Activated CD4-positive, alpha-beta memory T cell treated with anti-CD3 and anti-CD28 coated beads, Interleukin-2, amount 10 ng/mL, durations not matched to agents 7 days and 5 days (primary cell): ENCODE data around the gene ARL4D. TPM values are rescaled to one million over a fixed set of nuclear protein-coding genes. Genes with fewer than 3 reads are reported as not detected.
"Not testable (repeated sequence)": the region's sequence is repeated elsewhere in the genome, so short reads cannot be mapped to it uniquely, and the experiment has no call there.

Experiments
- CTCF ChIA-PET: fragments of 350-600 bp; sonication (Branson Sonifier 250); formaldehyde crosslinking; loops from one replicate; lab custom pipeline; 2021; ENCODE audit warnings: antibody characterized with exemption, inconsistent platforms; lab: Charles Lee
- POLR2A ChIA-PET: fragments of 350-600 bp; sonication (Branson Sonifier 250); formaldehyde crosslinking; loops from one replicate; lab custom pipeline; 2021; ENCODE audit warnings: antibody characterized with exemption; lab: Charles Lee
- DNase-seq: peaks from one replicate; pipeline ENCODE4 v3.0.0-alpha.2; 2020
- H3K27ac Mint-ChIP-seq: one replicate; pipeline ENCODE4 v1.8.0; 2021; ENCODE audit warnings: mild to moderate bottlenecking, mixed read lengths
- H3K27me3 Mint-ChIP-seq: one replicate; pipeline ENCODE4 v1.8.0; 2021; ENCODE audit warnings: mixed read lengths
- H3K36me3 Mint-ChIP-seq: one replicate; pipeline ENCODE4 v1.8.0; 2021; ENCODE audit warnings: low read depth, mixed read lengths
- H3K4me1 Mint-ChIP-seq: one replicate; pipeline ENCODE4 v1.8.0; 2021; ENCODE audit warnings: mixed read lengths
- H3K4me3 Mint-ChIP-seq: one replicate; pipeline ENCODE4 v1.8.0; 2021; ENCODE audit warnings: mild to moderate bottlenecking, mixed read lengths
- H3K9me3 Mint-ChIP-seq: one replicate; pipeline ENCODE4 v1.8.0; 2021; ENCODE audit warnings: mixed read lengths
- total RNA-seq, 2 experiments: library from RNA; stranded (reverse); gene quantifications; one replicate each; pipeline ENCODE4 v1.2.3, GENCODE V29; 2021

Gene ARL4D
- total RNA-seq, 2 experiments from 2014 or later, result 5.5 to 6.4 TPM

GRCh38 chr17:43360739-43361505 lies 37.9 kb upstream of the ARL4D start:
- peak overlapping the region; percentile 99 for H3K27ac Mint-ChIP-seq
- H3K9me3 Mint-ChIP-seq, result peaks cover 2% of the 10 kb centered on the region
- ChIA-PET POLR2A (interaction anchor here (0.7 to 13.2 kb wide), 38 partner anchors 8 to 1669 kb away, joined by 3 to 903 read pairs (median 4); partner anchors contain the start of genes ACLY, ARL4D, BECN1 and BRCA1), CTCF (interaction anchor here (0.7 to 3.5 kb wide), 8 partner anchors 22 to 123 kb away, joined by 3 to 23 read pairs (median 7); partner anchors contain the start of genes ARL4D and DHX8)
- H3K36me3 Mint-ChIP-seq, result peaks cover 10% of the 10 kb centered on the region
- peaks cover 41% of the 10 kb centered on the region for H3K4me1 Mint-ChIP-seq
- peak overlapping the region; percentile 85 for H3K4me3 Mint-ChIP-seq
- peak; percentile 94 for DNase-seq
- peaks cover 3% of the 10 kb centered on the region for H3K27me3 Mint-ChIP-seq

GRCh38 chr17:43363181-43363925 lies 35.4 kb upstream of the ARL4D start:
- DNase-seq, result peak; percentile 20
- peaks cover 3% of the 10 kb centered on the region for H3K27me3 Mint-ChIP-seq
- H3K4me3 Mint-ChIP-seq, result no peak overlapping the region
- no peak overlapping the region for H3K27ac Mint-ChIP-seq
- peaks cover 10% of the 10 kb centered on the region for H3K36me3 Mint-ChIP-seq
- no peaks in the 10 kb centered on the region for H3K9me3 Mint-ChIP-seq
- H3K4me1 Mint-ChIP-seq, result peaks cover 59% of the 10 kb centered on the region
- ChIA-PET CTCF (no interaction called here), POLR2A (interaction anchor here (0.8 to 13.2 kb wide), 2 partner anchors 30 to 121 kb away, joined by 3 to 903 read pairs; partner anchors contain the start of genes ARL4D and DHX8)

GRCh38 chr17:43363926-43364285 lies 34.9 kb upstream of the ARL4D start:
- DNase-seq, result no peak
- peaks cover 56% of the 10 kb centered on the region for H3K4me1 Mint-ChIP-seq
- POLR2A ChIA-PET, result interaction anchor here (0.8 to 13.2 kb wide), 2 partner anchors 29 to 120 kb away, joined by 3 to 903 read pairs; partner anchors contain the start of genes ARL4D and DHX8
- CTCF ChIA-PET, result no interaction called here
- peaks cover 10% of the 10 kb centered on the region for H3K36me3 Mint-ChIP-seq
- H3K27ac Mint-ChIP-seq, result no peak overlapping the region
- no peak overlapping the region for H3K4me3 Mint-ChIP-seq
- peaks cover 3% of the 10 kb centered on the region for H3K27me3 Mint-ChIP-seq
- no peaks in the 10 kb centered on the region for H3K9me3 Mint-ChIP-seq

GRCh38 chr17:43365356-43365755 lies 33.4 kb upstream of the ARL4D start:
- Mint-ChIP-seq H3K4me3 (no peak overlapping the region), H3K4me1 (peaks cover 56% of the 10 kb centered on the region), H3K27me3 (peaks cover 3% of the 10 kb centered on the region), H3K27ac (no peak overlapping the region), H3K36me3 (peaks cover 8% of the 10 kb centered on the region), H3K9me3 (no peaks in the 10 kb centered on the region)
- ChIA-PET CTCF (no interaction called here), POLR2A (interaction anchor here (5.1 to 13.2 kb wide), 2 partner anchors 28 to 51 kb away, joined by 163 to 903 read pairs; partner anchors contain the start of gene ARL4D)
- no peak for DNase-seq

DNA sequence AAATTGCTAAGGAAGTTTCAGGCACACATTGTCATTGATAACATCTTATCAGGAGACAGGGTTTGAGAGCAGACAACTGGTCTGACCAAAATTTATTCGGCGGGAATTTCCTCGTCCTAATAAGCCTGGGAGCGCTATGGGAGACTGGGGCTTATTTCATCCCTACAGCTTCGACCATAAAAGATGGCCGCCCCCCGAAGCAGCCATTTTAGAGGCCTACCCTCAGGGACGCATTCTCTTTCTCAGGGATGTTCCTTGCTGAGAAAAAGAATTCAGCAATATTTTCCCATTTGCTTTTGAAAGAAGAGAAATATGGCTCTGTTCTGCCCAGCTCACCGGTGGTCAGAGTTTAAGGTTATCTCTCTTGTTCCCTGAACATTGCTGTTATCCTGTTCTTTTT lies 32.9 kb upstream of the ARL4D start:
- not testable (repeated sequence) for H3K27ac Mint-ChIP-seq, DNase-seq, H3K9me3 Mint-ChIP-seq, H3K27me3 Mint-ChIP-seq, H3K36me3 Mint-ChIP-seq, H3K4me3 Mint-ChIP-seq
- peaks cover 54% of the 10 kb centered on the region for H3K4me1 Mint-ChIP-seq
- ChIA-PET CTCF (interaction anchor here (4.0 kb wide), 1 partner anchor 118 kb away, joined by 39 read pairs; the partner anchor contains the start of gene DHX8), POLR2A (interaction anchor here (4.5 to 13.2 kb wide), 4 partner anchors 7 to 118 kb away, joined by 154 to 903 read pairs (median 165); partner anchors contain the start of genes ARL4D and DHX8)

- Mint-ChIP-seq H3K27ac (peak overlapping the region; percentile 99), H3K4me3 (peak overlapping the region; percentile 86), H3K4me1 (peaks cover 53% of the 10 kb centered on the region), H3K9me3 (no peaks in the 10 kb centered on the region), H3K36me3 (no peaks in the 10 kb centered on the region), H3K27me3 (no peaks in the 10 kb centered on the region)
- peak; percentile 52 for DNase-seq
- ChIA-PET CTCF (interaction anchor here (1.3 to 4.0 kb wide), 5 partner anchors 21 to 117 kb away, joined by 5 to 39 read pairs (median 27); partner anchors contain the start of gene DHX8), POLR2A (interaction anchor here (0.7 to 13.2 kb wide), 48 partner anchors 8 to 1136 kb away, joined by 3 to 903 read pairs (median 4); partner anchors contain the start of genes ARL4D, BRCA1, CAVIN1 and DHX8)
These were observed 31.7 kb upstream of the ARL4D start for GRCh38 chr17:43366891-43367736.

DNA sequence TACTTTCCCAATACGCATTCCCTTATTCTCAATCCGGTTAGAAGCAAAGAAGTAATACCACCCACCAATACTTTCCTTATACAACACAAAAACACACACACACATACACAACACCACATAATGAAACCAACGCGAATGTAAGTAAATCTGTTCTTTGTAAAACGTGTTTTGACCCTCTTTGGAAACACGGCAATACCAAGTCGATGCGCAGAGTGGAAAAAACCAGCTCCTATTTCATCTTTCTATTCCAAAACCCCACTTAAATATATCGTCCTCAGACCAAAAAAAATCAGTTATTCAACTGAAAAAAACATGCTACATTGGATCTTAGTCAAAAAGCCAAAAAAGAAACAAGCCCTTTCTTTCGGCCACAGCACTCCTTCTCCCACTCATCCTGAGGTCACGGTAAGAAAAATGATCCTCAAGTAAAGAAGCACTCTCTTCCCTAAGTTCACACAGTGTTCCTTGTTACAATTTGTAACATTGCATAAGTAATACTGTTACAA lies 31.0 kb upstream of the ARL4D start:
- Mint-ChIP-seq H3K9me3 (no peaks in the 10 kb centered on the region), H3K27ac (peak overlapping the region; percentile 99), H3K36me3 (no peaks in the 10 kb centered on the region), H3K4me1 (peaks cover 52% of the 10 kb centered on the region), H3K4me3 (peak overlapping the region; percentile 86), H3K27me3 (no peaks in the 10 kb centered on the region)
- ChIA-PET POLR2A (interaction anchor here (0.6 to 13.2 kb wide), 59 partner anchors 9 to 1438 kb away, joined by 3 to 903 read pairs (median 4); partner anchors contain the start of genes ARL4D, BRCA1, CAVIN1 and DHX8), CTCF (interaction anchor here (1.3 to 4.0 kb wide), 5 partner anchors 20 to 116 kb away, joined by 5 to 39 read pairs (median 27); partner anchors contain the start of gene DHX8)
- DNase-seq, result peak; percentile 57

DNA sequence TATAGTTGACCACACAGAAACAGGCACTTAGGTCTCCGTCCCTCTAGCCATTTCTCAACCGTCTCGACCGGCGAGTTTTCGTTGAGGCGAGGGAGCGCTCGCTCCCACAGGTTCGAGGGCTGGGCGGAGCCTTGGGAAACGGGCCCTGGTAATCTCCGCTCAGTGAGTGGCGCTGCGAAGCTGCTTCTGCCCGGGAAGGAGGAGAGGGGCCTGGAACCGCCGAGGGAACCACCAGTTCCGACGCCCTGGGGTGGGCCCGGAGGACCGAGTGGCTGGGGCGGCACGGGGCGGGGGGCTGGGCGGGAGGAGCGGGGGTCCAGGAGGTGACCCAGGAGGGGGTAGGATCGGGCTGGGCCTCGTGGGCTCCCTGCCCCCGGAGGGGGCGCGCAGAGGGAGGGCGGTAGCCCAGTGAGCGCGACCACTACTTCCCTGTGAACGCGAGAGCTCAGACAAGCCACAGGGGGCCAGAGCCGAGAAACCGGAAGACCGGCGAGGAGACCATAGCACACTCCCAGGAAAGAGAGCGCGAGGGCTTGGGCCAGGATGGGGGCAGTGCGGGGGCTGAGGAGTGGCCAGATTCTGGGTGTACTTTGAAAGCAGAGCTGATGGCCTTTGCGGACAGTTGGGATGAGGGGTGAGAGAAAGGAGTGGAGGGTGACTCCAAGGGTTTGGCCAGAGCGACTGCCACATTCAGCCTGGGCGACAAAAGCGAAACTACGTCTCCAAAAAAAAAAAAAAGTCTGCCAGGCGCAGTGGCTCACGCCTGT lies 29.9 kb upstream of the ARL4D start:
- H3K4me1 Mint-ChIP-seq, result peaks cover 45% of the 10 kb centered on the region
- H3K27me3 Mint-ChIP-seq, result no peaks in the 10 kb centered on the region
- peak overlapping the region; percentile 86 for H3K4me3 Mint-ChIP-seq
- ChIA-PET CTCF (interaction anchor here (1.1 to 4.0 kb wide), 7 partner anchors 19 to 115 kb away, joined by 3 to 39 read pairs (median 6); partner anchors contain the start of genes ARL4D and DHX8), POLR2A (interaction anchor here (0.6 to 13.2 kb wide), 49 partner anchors 10 to 1439 kb away, joined by 3 to 903 read pairs (median 4); partner anchors contain the start of genes ARL4D, BRCA1, DHX8 and GPATCH8)
- peak overlapping the region; percentile 99 for H3K27ac Mint-ChIP-seq
- H3K36me3 Mint-ChIP-seq, result no peaks in the 10 kb centered on the region
- peak; percentile 71 for DNase-seq
- H3K9me3 Mint-ChIP-seq, result no peaks in the 10 kb centered on the region

DNA sequence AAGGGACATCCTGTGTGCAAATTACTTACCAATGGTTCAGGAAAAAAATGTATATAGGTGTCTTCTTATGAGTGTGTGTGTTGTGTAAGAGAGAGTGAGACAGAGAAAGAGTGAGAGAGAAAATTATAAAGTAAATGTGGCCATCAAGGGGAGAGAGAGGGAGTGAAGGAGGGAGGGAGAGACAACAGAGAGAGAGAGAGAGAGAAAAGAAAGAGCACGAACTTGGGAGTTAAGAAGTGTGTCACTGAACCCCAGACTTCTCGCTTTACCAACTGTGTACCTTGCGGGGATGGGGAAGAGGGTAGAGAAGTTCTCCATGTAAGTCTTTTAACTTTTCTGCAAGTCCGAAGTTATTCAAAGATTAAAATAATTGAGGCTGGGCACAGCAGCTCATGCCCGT lies 28.8 kb upstream of the ARL4D start:
- peak overlapping the region; percentile 99 for H3K27ac Mint-ChIP-seq
- no peaks in the 10 kb centered on the region for H3K36me3 Mint-ChIP-seq
- POLR2A ChIA-PET, result interaction anchor here (1.3 to 13.2 kb wide), 8 partner anchors 8 to 154 kb away, joined by 3 to 903 read pairs (median 112); partner anchors contain the start of genes ARL4D and DHX8
- H3K27me3 Mint-ChIP-seq, result no peaks in the 10 kb centered on the region
- peaks cover 46% of the 10 kb centered on the region for H3K4me1 Mint-ChIP-seq
- DNase-seq, result no peak
- H3K9me3 Mint-ChIP-seq, result no peaks in the 10 kb centered on the region
- peak overlapping the region; percentile 86 for H3K4me3 Mint-ChIP-seq
- CTCF ChIA-PET, result interaction anchor here (1.1 to 4.0 kb wide), 5 partner anchors 18 to 114 kb away, joined by 3 to 39 read pairs (median 27); partner anchors contain the start of genes ARL4D and DHX8

DNA sequence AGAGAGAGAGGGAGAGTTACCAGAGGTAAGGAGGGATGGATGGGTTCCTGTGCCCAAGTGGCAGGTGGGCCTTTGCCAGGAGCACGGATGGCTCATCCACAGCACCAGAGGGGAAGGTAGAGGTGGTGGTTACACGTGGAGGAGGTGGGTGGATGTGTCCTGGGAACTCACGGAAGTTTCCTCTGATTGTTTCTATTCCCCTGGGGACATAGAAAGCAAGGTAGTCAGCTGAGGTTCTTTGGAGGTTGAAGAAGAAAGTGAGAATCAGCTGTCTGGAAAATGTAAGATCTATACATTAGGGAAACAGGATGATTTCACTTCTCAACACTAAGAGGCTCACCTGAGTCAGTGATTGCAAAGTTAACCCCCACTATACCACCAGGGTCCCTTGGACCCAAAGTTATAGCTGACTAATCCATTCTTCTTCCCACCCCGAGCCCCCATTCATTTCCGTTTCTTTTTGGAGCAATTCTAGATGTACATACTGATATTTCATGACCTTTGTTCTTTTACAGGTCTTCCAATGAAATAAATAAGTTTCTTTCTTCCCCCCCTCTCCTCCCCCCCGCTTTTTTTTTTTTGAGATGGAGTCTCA lies 27.5 kb upstream of the ARL4D start:
- H3K9me3 Mint-ChIP-seq, result no peaks in the 10 kb centered on the region
- peaks cover 48% of the 10 kb centered on the region for H3K4me1 Mint-ChIP-seq
- CTCF ChIA-PET, result no interaction called here
- H3K4me3 Mint-ChIP-seq, result no peak overlapping the region
- H3K27ac Mint-ChIP-seq, result no peak overlapping the region
- no peaks in the 10 kb centered on the region for H3K36me3 Mint-ChIP-seq
- no peaks in the 10 kb centered on the region for H3K27me3 Mint-ChIP-seq
- DNase-seq, result no peak
- POLR2A ChIA-PET, result interaction anchor here (0.6 to 13.2 kb wide), 4 partner anchors 13 to 113 kb away, joined by 3 to 903 read pairs (median 86); partner anchors contain the start of genes ARL4D and DHX8
